ENCODE measurements around the gene CACHD1. TPM values are rescaled to one million over a fixed set of nuclear protein-coding genes. Genes with fewer than 3 reads are reported as not detected.

Gene CACHD1
- total and polyA plus RNA-seq, 2 of the 4 experiments (the other 2 are of a cell fraction): 2.9 to 5.9 TPM

DNA sequence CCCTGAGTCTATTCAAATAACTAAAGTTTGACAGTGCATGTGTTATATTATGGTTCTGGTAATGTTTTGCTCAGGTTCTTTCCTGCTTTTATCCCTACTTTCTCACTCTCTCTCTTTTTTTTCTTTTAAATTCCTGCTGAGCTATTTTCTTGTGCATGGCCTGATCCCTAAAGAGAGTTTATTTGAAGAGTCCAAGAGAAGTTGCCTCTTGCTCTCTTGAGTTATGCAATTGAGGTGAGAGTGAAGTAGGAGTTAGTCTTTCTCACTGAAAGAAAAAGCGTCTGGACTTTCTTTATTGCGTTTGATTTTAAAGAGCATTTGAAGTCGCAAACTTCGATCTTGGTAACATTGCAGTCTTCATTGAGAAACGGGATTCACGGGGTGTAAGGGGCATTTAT is 138.7 kb downstream of the CACHD1 start:
- H3K23ac ChIP-seq (ENCODE audit: low read depth, low read length): no peak overlapping the region
- DNase-seq: no peak
- H3K9me3 ChIP-seq (ENCODE audit: control insufficient read depth, insufficient read depth, low read length): peaks cover 2% of the 10 kb centered on the region; the same call in 1 of the 2 replicates
- no peak overlapping the region for H2BK20ac ChIP-seq (ENCODE audit: low read depth, low read length)
- no peak overlapping the region for H4K8ac ChIP-seq (ENCODE audit: low read depth in 2 of 2, low read length in 2 of 2)
- no peak overlapping the region for H3K18ac ChIP-seq (ENCODE audit: low read depth, low read length)
- H4K20me1 ChIP-seq (ENCODE audit: insufficient read depth, low read length): no peaks in the 10 kb centered on the region
- no peak overlapping the region for H3K14ac ChIP-seq (replicated peaks; ENCODE audit: low read depth, low read length)
- H3K56ac ChIP-seq (ENCODE audit: extremely low read depth, insufficient read depth, low read length): no peak overlapping the region
- no peak overlapping the region for H3K4ac ChIP-seq (ENCODE audit: low read depth, low read length)
- ChIA-PET CTCF (interaction anchor here (0.7 kb wide), 1 partner anchor 493 kb away, joined by 3 read pairs; no protein-coding TSS in a partner anchor), POLR2A (ENCODE audit: unreplicated experiment) (no interaction called here)
- no peak overlapping the region for H4K91ac ChIP-seq (ENCODE audit: insufficient read depth, low read depth, low read length)
- H2AK5ac ChIP-seq (ENCODE audit: low read depth, low read length): no peak overlapping the region
- no peak overlapping the region for H2BK120ac ChIP-seq (ENCODE audit: low read depth, low read length)
- TF ChIP-seq POLR2A (IDR thresholded peaks at IDR 0.05; ENCODE audit: low read depth, low read length) (no peak), FOS (IDR thresholded peaks at IDR 0.05; ENCODE audit: low read depth, low read length) (no peak), RAD21 (IDR thresholded peaks at IDR 0.05; ENCODE audit: low read length) (no peak), ELK1 (IDR thresholded peaks at IDR 0.05; ENCODE audit: borderline replicate concordance, low read depth, low read length) (no peak), RCOR1 (IDR thresholded peaks at IDR 0.05; ENCODE audit: insufficient replicate concordance, low read length) (no peak), NFE2L2 (IDR thresholded peaks at IDR 0.05; ENCODE audit: low read depth, low read length) (no peak), MAZ (IDR thresholded peaks at IDR 0.05; ENCODE audit: borderline replicate concordance, low read depth, low read length) (no peak), MAFK (IDR thresholded peaks at IDR 0.05; ENCODE audit: low read depth, low read length) (no peak), SMC3 (IDR thresholded peaks at IDR 0.05; ENCODE audit: low read depth, low read length) (no peak)
- TF ChIP-seq, protein P1, sequence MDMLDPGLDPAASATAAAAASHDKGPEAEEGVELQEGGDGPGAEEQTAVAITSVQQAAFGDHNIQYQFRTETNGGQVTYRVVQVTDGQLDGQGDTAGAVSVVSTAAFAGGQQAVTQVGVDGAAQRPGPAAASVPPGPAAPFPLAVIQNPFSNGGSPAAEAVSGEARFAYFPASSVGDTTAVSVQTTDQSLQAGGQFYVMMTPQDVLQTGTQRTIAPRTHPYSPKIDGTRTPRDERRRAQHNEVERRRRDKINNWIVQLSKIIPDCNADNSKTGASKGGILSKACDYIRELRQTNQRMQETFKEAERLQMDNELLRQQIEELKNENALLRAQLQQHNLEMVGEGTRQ (IDR thresholded peaks at IDR 0.05; ENCODE audit: low read depth, low read length): no peak
- no peak overlapping the region for H2BK5ac ChIP-seq (ENCODE audit: low read depth, low read length, poor library complexity, severe bottlenecking)
- no TSS peak for BruUV-seq (replicated peaks)
- no CpG with 5 or more reads among the region's 6 CpGs for WGBS, 2 experiments (ENCODE audit: extremely low coverage in 2 of 2, insufficient read length in 1 of 2)
- H3K9ac ChIP-seq (ENCODE audit: low read depth, low read length): no peak overlapping the region
- intact Hi-C loops (cut with micrococcal nuclease) (no loop called here), dilution Hi-C loops (cut with HindIII; ENCODE audit: low sequenced_read_pairs, unreplicated experiment) (no loop called here), in situ Hi-C loops (cut with MboI; ENCODE audit: low sequenced_read_pairs) (no loop called here)
- H2AK9ac ChIP-seq (replicated peaks; ENCODE audit: low read depth, low read length, poor library complexity): no peak overlapping the region
- no peak overlapping the region for H4K5ac ChIP-seq (ENCODE audit: low read depth, low read length)
- H3K27me3 ChIP-seq (ENCODE audit: control insufficient read depth, insufficient read depth, low read length): no peaks in the 10 kb centered on the region
- no peak overlapping the region for H3K4me2 ChIP-seq (ENCODE audit: low read depth, low read length)
- no peak overlapping the region for H2BK15ac ChIP-seq (ENCODE audit: low read depth, low read length)
- no peak overlapping the region for H3K27ac ChIP-seq (ENCODE audit: insufficient read depth, low read length)
- ATAC-seq (ENCODE audit: low read depth): no peak
- no peaks in the 10 kb centered on the region for H3K79me1 ChIP-seq (ENCODE audit: low read depth in 1 of 2, low read length in 2 of 2)
- H3K4me1 ChIP-seq (ENCODE audit: control insufficient read depth, insufficient read depth, low read length): no peaks in the 10 kb centered on the region
- H2AFZ ChIP-seq (replicated peaks; ENCODE audit: low read length, poor library complexity): no peak overlapping the region
- no peaks in the 10 kb centered on the region for H3K36me3 ChIP-seq (ENCODE audit: control insufficient read depth, insufficient read depth, low read length)
- no peaks in the 10 kb centered on the region for H3K9me1 ChIP-seq (ENCODE audit: insufficient read depth, low read length)
- no peak overlapping the region for H3K4me3 ChIP-seq (ENCODE audit: insufficient read depth, low read depth, low read length)
